A673 (cell line): ENCODE measurements around the gene REC114. TPM values are rescaled to one million over a fixed set of nuclear protein-coding genes. Genes with fewer than 3 reads are reported as not detected.

Experiments
- BruUV-seq: library from RNA; stranded (reverse); fragments of 400-500 nt; replicated peaks from 2 replicates; lab custom pipeline; 2021; lab: Mats Ljungman, UMichigan
- CTCF ChIA-PET: fragments of 300-600 bp; sonication (Branson Sonifier 250); formaldehyde crosslinking; loops from one replicate; lab custom pipeline; 2022; ENCODE audit warnings: antibody characterized with exemption; lab: Charles Lee
- POLR2A ChIA-PET: fragments of 300-600 bp; sonication (Branson Sonifier 250); formaldehyde crosslinking; loops from one replicate; lab custom pipeline; 2022; ENCODE audit warnings: antibody characterized with exemption; ENCODE audit not compliant: low non-redundant PET; lab: Charles Lee
- DNase-seq: peaks from one replicate; pipeline ENCODE4 v3.0.0-alpha.2; 2015; ENCODE audit warnings: low spot score
- H3K27ac ChIP-seq: fragments of 200-600 bp; sonication (generic); 2 replicates; pipeline ENCODE4 v1.5.1; 2016; ENCODE audit warnings: mixed run types, low read depth, mild to moderate bottlenecking, mixed read lengths, antibody characterized with exemption, low read length; ENCODE audit not compliant: poor library complexity, severe bottlenecking
- H3K27me3 ChIP-seq: fragments of 200-600 bp; sonication (generic); replicated peaks from 2 replicates; pipeline ENCODE4 v1.6.1; 2017; ENCODE audit warnings: mixed run types, low read depth, mild to moderate bottlenecking, mixed read lengths, antibody characterized with exemption, low read length; ENCODE audit not compliant: insufficient read depth, poor library complexity
- H3K36me3 ChIP-seq: fragments of 200-600 bp; sonication (generic); 2 replicates; pipeline ENCODE4 v1.6.1; 2016; ENCODE audit warnings: mixed run types, mild to moderate bottlenecking, mixed read lengths, antibody characterized with exemption, low read length; ENCODE audit not compliant: insufficient read depth, poor library complexity, severe bottlenecking
- H3K4me1 ChIP-seq: fragments of 200-600 bp; sonication (generic); 2 replicates; pipeline ENCODE4 v1.6.1; 2017; ENCODE audit warnings: mixed run types, mild to moderate bottlenecking, mixed read lengths, antibody characterized with exemption, low read length; ENCODE audit not compliant: insufficient read depth, poor library complexity, severe bottlenecking
- H3K4me3 ChIP-seq: fragments of 200-600 bp; sonication (generic); 2 replicates; pipeline ENCODE4 v1.5.1; 2016; ENCODE audit warnings: low read depth, mixed run types, mild to moderate bottlenecking, mixed read lengths, low read length; ENCODE audit not compliant: poor library complexity, severe bottlenecking
- H3K9me3 ChIP-seq: fragments of 200-600 bp; sonication (generic); 2 replicates; pipeline ENCODE4 v1.6.1; 2016; ENCODE audit warnings: mixed run types, low read depth, mild to moderate bottlenecking, mixed read lengths, antibody characterized with exemption, low read length; ENCODE audit not compliant: poor library complexity, severe bottlenecking
- CTCF ChIP-seq: fragments of 300-800, 200-600 bp; sonication (generic); conservative IDR thresholded peaks from 2 replicates; pipeline ENCODE4 v1.5.1; 2017; ENCODE audit warnings: low read depth, mild to moderate bottlenecking, antibody characterized with exemption, low read length, moderate library complexity, mixed read lengths
- EZH2 ChIP-seq: fragments of 200-600 bp; sonication (generic); IDR thresholded peaks from 2 replicates; pipeline ENCODE4 v1.6.1; 2017; ENCODE audit warnings: borderline replicate concordance, low read depth, mild to moderate bottlenecking, mixed read lengths, antibody characterized with exemption, low read length; ENCODE audit not compliant: poor library complexity, severe bottlenecking
- intact Hi-C: fragments of 100-400 bp; cut with micrococcal nuclease; formaldehyde crosslinking; loops from one replicate; pipeline ENCODE4 v1.10.0; 2022; ENCODE audit not compliant: unreplicated experiment
- total RNA-seq: library from RNA; stranded (reverse); gene quantifications from 2 replicates; pipeline ENCODE4 v1.2.3, GENCODE V29; 2021

The REC114 gene
- total RNA-seq, 1 experiment from 2014 or later = not detected

GRCh38 chr15:73597036-73597638 lies 154.2 kb downstream of the REC114 start:
- BruUV-seq = no TSS peak
- H3K4me3 ChIP-seq = no peak overlapping the region
- no peak overlapping the region for H3K27ac ChIP-seq
- TF ChIP-seq CTCF = no peak
- no peak for TF ChIP-seq EZH2
- H3K27me3 ChIP-seq = no peaks in the 10 kb centered on the region
- DNase-seq = no peak
- ChIA-PET CTCF (interaction anchor here (0.7 kb wide), 1 partner anchor 365 kb away, joined by 6 read pairs; no protein-coding TSS in a partner anchor), POLR2A (interaction anchor here (0.7 kb wide), 1 partner anchor 26 kb away, joined by 5 read pairs; no protein-coding TSS in a partner anchor)
- no peaks in the 10 kb centered on the region for H3K9me3 ChIP-seq
- no peaks in the 10 kb centered on the region for H3K36me3 ChIP-seq
- peaks cover 49% of the 10 kb centered on the region for H3K4me1 ChIP-seq
- intact Hi-C loops = no loop called here

GRCh38 chr15:73598530-73599160 lies 155.7 kb downstream of the REC114 start:
- TF ChIP-seq EZH2 (no peak), CTCF (no peak)
- no TSS peak for BruUV-seq
- no peaks in the 10 kb centered on the region for H3K27me3 ChIP-seq
- ChIA-PET CTCF (no interaction called here), POLR2A (interaction anchor here (0.7 kb wide), 1 partner anchor 171 kb away, joined by 3 read pairs; no protein-coding TSS in a partner anchor)
- no peaks in the 10 kb centered on the region for H3K36me3 ChIP-seq
- peaks cover 56% of the 10 kb centered on the region for H3K4me1 ChIP-seq
- peak; percentile 20 for DNase-seq
- no peak overlapping the region for H3K4me3 ChIP-seq
- no peak overlapping the region for H3K27ac ChIP-seq
- no peaks in the 10 kb centered on the region for H3K9me3 ChIP-seq
- intact Hi-C loops = no loop called here

- no peak for TF ChIP-seq CTCF
- TF ChIP-seq EZH2 = no peak
- no peaks in the 10 kb centered on the region for H3K36me3 ChIP-seq
- ChIA-PET POLR2A (no interaction called here), CTCF (no interaction called here)
- H3K27ac ChIP-seq = no peak overlapping the region
- no peak for DNase-seq
- intact Hi-C loops = no loop called here
- H3K9me3 ChIP-seq = no peaks in the 10 kb centered on the region
- no TSS peak for BruUV-seq
- H3K27me3 ChIP-seq = no peaks in the 10 kb centered on the region
- peaks cover 56% of the 10 kb centered on the region for H3K4me1 ChIP-seq
- H3K4me3 ChIP-seq = no peak overlapping the region
Measured at GRCh38 chr15:73599934-73600333, 157.0 kb downstream of the REC114 start.
